Daoy (cell line): ENCODE results near the gene PDLIM3. TPM values are rescaled to one million over a fixed set of nuclear protein-coding genes. Genes with fewer than 3 reads are reported as not detected.
"Not testable (repeated sequence)": the region's sequence is repeated elsewhere in the genome, so short reads cannot be mapped to it uniquely, and the experiment has no call there.

Experiments
- DNase-seq: peaks from one replicate; pipeline ENCODE4 v3.0.0-alpha.2; 2015; ENCODE audit warnings: low read depth
- total RNA-seq: library from RNA; depleted of rRNA; stranded (reverse); fragments of >200 nt; shearing (Covaris generic); gene quantifications from 2 replicates; pipeline ENCODE4 v1.2.3, GENCODE V29; 2014

Gene PDLIM3
- total RNA-seq, 1 experiment from 2014 or later, result 18.9 TPM

- DNase-seq, result no peak
These were observed 16.9 kb upstream of the PDLIM3 start for GRCh38 chr4:185552254-185552653.

GRCh38 chr4:185550933-185551332 is 15.6 kb upstream of the PDLIM3 start:
- DNase-seq, result no peak

- no peak for DNase-seq
These were observed 13.9 kb upstream of the PDLIM3 start for GRCh38 chr4:185549095-185549639.

DNA sequence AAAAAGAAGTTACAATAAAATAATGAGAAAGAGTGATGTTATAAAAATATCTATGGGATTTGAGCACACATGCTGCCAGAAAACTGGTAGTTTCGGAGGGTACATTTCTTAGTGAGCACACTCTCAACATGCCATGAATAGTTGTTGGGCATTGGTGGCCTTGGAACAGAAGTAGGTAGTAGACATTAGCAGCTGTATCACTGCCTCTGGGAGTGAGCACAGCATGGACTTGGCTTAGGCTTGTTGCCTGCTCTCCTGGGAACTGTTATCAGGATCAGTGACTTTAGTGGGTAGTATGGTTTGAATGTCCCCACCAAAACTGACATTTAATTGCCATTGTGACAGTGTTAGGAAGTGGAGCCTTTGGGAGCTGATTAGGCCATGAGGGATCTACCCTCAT is 13.3 kb upstream of the PDLIM3 start:
- no peak for DNase-seq

DNA sequence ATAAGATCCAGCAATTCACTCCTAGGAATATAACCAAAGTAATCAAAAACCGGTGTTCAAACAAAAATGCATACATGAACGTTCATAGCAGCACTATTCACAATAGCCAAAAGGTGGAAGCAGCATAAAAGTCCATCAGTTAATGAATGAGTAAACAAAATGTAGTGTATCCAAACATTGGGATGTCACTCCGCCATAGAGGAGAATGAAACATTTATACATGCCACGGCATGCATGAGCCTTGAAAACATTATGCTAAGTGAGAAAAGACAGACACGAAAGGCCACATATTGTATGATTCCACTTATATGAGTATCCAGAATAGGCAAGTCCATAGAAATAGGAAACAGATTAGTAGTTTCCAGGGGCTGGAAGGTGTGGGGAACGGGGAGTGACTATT is 11.0 kb upstream of the PDLIM3 start:
- no peak for DNase-seq

GRCh38 chr4:185542626-185543315 is 7.5 kb upstream of the PDLIM3 start:
- no peak for DNase-seq

GRCh38 chr4:185541251-185541727 is 6.0 kb upstream of the PDLIM3 start:
- DNase-seq, result no peak

GRCh38 chr4:185540487-185541120 is 5.3 kb upstream of the PDLIM3 start:
- no peak for DNase-seq

GRCh38 chr4:185540040-185540439 is 4.7 kb upstream of the PDLIM3 start:
- no peak for DNase-seq

GRCh38 chr4:185538806-185539205 is 3.5 kb upstream of the PDLIM3 start:
- DNase-seq, result no peak

- DNase-seq, result peak; percentile 7
These were observed 1.1 kb upstream of the PDLIM3 start for GRCh38 chr4:185536411-185536709.

- no peak for DNase-seq
These were observed 504 bp upstream of the PDLIM3 start for GRCh38 chr4:185535612-185536410.

GRCh38 chr4:185534511-185534865 is 819 bp downstream of the PDLIM3 start:
- no peak for DNase-seq

DNA sequence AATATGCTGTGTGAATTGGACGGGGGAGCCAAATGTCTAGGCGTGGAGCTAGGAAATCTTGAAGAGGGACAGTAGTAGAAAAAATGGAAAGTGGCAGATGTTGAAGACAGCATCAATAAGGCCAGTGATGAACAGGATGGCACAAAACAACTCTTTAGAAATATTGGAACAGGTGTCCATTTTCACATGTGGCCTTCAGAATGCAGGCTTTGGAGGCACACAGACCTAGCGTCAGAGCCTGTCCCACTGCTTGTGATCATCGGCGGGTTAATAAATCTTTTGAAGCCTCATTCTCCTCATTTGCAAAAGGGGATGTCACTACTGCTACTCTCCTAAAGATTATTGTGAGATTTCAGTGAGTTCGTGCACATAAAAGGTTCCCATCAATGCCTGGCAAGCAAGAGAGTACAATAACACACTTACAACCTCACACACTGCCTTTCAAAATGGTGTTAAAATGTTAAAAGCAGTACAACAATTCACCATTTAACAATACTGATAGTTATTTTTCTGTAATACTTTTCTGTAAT is 2.4 kb downstream of the PDLIM3 start:
- DNase-seq, result no peak

DNA sequence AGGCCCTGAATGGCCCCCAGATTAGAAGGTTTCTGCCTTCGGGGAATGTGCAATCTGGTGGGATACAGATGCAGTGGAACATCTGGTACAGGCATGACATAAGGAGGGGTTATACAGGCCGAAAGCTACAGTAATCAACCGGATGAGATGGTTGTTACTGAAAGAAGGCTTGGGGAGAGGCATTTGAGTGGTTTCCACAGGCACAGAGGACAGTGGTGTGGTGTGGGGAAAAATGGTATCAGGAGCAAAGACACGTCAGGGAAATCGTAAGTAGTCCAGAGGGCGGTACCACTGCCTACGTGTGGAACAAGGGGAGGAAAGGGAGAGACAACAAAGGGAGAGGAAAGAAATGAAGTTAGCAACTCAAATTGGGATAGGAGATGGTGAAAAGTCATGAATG is 3.0 kb downstream of the PDLIM3 start:
- no peak for DNase-seq

DNA sequence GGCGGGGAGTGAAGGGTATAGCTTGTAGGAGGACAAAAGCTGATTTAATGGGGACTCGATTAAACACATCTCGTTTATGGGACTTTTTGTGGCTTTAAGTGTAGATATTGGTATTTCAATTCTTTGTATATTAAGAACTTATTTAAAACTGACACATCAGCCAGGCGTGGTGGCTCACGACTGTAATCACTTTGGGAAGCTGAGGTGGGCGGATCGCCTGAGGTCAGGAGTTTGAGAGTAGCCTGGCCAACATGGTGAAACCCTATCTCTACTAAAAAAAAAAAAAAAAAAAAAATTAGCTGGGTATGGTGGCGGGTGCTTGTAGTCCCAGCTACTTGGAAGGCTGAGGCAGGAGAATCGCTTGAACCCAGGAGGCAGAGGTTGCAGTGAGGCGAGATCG is 3.7 kb downstream of the PDLIM3 start:
- not testable (repeated sequence) for DNase-seq

DNA sequence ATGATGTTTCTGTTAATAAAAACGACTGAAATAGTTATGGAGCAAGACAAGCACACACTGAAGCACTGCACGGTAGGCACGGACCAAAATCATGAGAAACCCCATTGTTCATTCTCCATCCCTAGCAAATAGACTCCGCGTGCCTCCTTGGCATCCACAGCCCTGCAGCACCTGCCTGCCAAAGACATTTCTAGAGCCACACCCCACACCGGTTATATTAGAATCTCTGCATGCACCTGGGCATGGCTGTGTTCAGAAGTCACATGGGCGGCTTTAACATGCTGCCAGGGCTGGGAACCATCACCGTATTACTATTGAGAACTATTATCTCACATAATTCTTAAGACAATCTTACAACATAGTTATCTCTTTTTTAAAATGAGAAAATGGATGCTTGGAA is 5.9 kb downstream of the PDLIM3 start:
- no peak for DNase-seq

DNA sequence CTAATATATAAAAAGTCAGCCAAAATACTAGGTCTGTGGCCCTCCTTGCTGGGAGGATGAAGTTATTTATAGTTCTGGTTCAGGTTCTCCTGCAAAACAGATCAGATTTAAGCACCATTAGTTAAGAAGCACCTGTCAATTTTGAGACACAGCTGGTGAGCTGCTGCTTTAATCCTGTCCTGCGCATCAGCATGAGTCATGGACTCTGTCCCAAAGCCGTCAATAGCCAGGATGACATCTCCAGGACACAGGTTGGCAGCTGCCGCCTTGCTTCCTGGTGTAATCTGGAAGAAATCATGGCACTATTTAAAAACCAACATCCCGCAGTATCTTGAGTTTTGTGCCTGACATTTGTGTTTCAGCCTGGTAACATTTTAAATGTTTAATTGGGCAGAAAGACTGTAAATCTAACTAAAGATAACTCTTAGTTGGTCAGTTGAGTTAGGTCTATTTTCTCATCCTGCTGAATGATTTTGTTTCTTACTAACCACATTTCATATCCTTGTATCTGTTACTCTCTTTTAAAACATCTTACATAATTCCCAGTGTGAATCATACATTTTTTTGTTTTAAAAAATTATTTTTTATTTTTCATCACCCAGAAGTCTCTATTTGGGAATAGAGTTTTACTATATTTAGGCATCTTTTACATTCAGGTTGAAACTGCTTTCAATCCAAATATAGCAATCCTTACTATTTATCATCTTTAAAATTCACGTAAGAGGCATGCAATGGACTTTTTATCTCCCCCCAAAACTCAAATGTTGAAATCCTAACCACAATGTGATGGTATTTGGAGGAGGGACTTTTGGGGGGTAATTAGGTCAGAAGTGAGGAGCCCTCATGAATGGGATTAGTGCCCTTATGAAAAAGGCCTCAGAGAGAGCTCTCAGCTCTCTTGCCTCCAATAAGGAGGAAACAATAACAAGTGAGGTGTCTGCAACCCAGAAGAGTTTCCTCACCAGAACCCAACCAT is 10.1 kb downstream of the PDLIM3 start:
- DNase-seq, result no peak

GRCh38 chr4:185523862-185524261 is 11.4 kb downstream of the PDLIM3 start:
- no peak for DNase-seq

GRCh38 chr4:185522451-185522850 is 12.9 kb downstream of the PDLIM3 start:
- DNase-seq, result no peak

DNA sequence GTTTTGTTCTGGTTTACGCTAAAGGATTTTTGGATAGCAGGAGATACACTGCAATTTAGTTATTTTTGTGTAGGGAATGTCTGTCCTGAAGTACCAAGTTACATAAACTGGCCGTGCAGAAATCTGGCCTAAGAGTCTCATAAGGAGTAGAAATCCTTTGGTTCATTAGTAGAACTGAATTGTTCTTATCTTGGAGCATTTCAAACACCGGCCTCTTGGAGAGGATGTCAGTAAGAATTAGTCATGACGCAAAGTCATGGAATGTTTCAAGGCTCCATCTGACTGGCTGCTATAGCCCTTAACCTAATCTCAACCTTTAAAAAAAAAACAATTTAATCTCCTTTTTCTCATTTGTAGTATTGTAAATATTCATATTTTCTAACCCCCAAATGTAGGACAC is 15.2 kb downstream of the PDLIM3 start:
- no peak for DNase-seq
